Measurements from ENCODE around the gene RBBP7.

DNA sequence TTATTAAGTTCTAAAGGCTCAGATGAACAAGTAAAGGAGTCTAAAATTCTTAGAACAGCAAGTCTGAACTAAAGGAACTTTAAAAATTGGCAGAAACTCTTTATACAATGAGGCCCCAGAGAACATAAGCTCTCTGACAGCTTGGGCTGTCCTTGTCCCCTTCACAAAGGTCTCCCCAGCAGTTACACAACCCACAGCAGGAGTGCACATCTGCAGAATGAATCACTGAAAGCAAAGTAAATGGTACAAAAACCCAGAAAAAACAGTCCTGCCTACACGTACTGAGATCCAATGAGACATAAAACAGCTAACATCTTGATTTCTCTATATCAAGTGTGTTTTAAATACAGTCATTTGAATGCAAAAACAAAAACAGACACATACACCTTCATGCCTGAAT is 18.7 kb downstream of the RBBP7 start:
- no peak for TF ChIP-seq CTCF (conservative IDR thresholded peaks at IDR 0.05 in 1 of 2, IDR thresholded peaks at IDR 0.05 in 1 of 2; ENCODE audit: low read depth in 1 of 2, low read length in 2 of 2)
- TF ChIP-seq EZH2 (IDR thresholded peaks at IDR 0.05; ENCODE audit: low read length, missing control alignments), result no peak

All from fibroblast of lung (primary cell).